ENCODE data around the gene CREG2.

Gene CREG2

GRCh38 chr2:101330253-101330933, 56.9 kb downstream of the CREG2 start:
- Histone ChIP-seq H3K36me3 (ENCODE audit: insufficient read depth) (no peaks in the 10 kb centered on the region), H3K9ac (no peak overlapping the region), H3K27ac (no peak overlapping the region), H4K20me1 (ENCODE audit: insufficient read depth) (no peaks in the 10 kb centered on the region), H3K27me3 (ENCODE audit: insufficient read depth, low read depth) (no peaks in the 10 kb centered on the region), H2AFZ (ENCODE audit: low read depth) (no peak overlapping the region), H3K4me1 (ENCODE audit: low read depth, poor library complexity, severe bottlenecking) (no peaks in the 10 kb centered on the region), H3K79me2 (ENCODE audit: insufficient read depth, low read depth) (no peaks in the 10 kb centered on the region), H3K4me2 (no peak overlapping the region), H3K4me3 (IDR thresholded peaks at IDR 0.05; ENCODE audit: insufficient read depth, low read depth, low read length) (no peak overlapping the region)
- TF ChIP-seq, protein P1, sequence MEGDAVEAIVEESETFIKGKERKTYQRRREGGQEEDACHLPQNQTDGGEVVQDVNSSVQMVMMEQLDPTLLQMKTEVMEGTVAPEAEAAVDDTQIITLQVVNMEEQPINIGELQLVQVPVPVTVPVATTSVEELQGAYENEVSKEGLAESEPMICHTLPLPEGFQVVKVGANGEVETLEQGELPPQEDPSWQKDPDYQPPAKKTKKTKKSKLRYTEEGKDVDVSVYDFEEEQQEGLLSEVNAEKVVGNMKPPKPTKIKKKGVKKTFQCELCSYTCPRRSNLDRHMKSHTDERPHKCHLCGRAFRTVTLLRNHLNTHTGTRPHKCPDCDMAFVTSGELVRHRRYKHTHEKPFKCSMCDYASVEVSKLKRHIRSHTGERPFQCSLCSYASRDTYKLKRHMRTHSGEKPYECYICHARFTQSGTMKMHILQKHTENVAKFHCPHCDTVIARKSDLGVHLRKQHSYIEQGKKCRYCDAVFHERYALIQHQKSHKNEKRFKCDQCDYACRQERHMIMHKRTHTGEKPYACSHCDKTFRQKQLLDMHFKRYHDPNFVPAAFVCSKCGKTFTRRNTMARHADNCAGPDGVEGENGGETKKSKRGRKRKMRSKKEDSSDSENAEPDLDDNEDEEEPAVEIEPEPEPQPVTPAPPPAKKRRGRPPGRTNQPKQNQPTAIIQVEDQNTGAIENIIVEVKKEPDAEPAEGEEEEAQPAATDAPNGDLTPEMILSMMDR (conservative IDR thresholded peaks at IDR 0.05; ENCODE audit: low read depth, low read length), result no peak

- Histone ChIP-seq H4K20me1 (ENCODE audit: insufficient read depth) (no peaks in the 10 kb centered on the region), H3K4me2 (no peak overlapping the region), H3K27me3 (ENCODE audit: insufficient read depth, low read depth) (no peaks in the 10 kb centered on the region), H2AFZ (ENCODE audit: low read depth) (no peak overlapping the region), H3K9ac (no peak overlapping the region), H3K27ac (no peak overlapping the region), H3K36me3 (ENCODE audit: insufficient read depth) (no peaks in the 10 kb centered on the region), H3K4me1 (ENCODE audit: low read depth, poor library complexity, severe bottlenecking) (no peaks in the 10 kb centered on the region), H3K79me2 (ENCODE audit: insufficient read depth, low read depth) (no peaks in the 10 kb centered on the region), H3K4me3 (IDR thresholded peaks at IDR 0.05; ENCODE audit: insufficient read depth, low read depth, low read length) (no peak overlapping the region)
- TF ChIP-seq, protein P1 (conservative IDR thresholded peaks at IDR 0.05; ENCODE audit: low read depth, low read length), result no peak
These were observed 58.3 kb downstream of the CREG2 start for GRCh38 chr2:101329026-101329425.

DNA sequence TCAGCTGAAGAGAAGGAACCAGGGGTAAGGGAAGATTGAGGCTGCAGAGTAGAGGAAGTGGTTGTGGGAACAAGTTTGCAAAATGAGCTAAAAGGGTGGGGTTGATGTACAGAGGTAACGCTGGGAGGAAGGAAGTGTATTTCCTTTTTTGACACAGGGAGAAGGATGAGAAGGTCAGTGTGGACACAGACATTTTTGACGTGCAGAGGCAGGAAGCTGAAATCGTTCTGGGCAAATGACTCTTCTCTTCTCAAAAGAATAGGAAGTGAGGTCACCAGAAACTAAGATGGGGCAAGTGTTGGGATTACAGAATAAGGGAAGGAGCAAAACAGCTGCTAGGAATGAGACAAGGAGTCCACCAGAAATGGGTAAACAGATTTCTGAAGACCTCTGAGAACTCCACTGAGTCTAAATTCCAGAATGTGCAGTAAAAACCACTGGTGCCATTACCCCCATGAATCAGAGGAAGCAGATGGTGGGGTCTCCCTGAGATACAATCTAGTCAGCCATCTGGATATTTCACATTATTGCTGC, 58.8 kb downstream of the CREG2 start:
- TF ChIP-seq, protein P1 (conservative IDR thresholded peaks at IDR 0.05; ENCODE audit: low read depth, low read length), result no peak
- Histone ChIP-seq H3K36me3 (ENCODE audit: insufficient read depth) (no peaks in the 10 kb centered on the region), H3K27me3 (ENCODE audit: insufficient read depth, low read depth) (no peaks in the 10 kb centered on the region), H3K79me2 (ENCODE audit: insufficient read depth, low read depth) (no peaks in the 10 kb centered on the region), H2AFZ (ENCODE audit: low read depth) (no peak overlapping the region), H3K9ac (no peak overlapping the region), H4K20me1 (ENCODE audit: insufficient read depth) (no peaks in the 10 kb centered on the region), H3K4me3 (IDR thresholded peaks at IDR 0.05; ENCODE audit: insufficient read depth, low read depth, low read length) (no peak overlapping the region), H3K27ac (no peak overlapping the region), H3K4me1 (ENCODE audit: low read depth, poor library complexity, severe bottlenecking) (no peaks in the 10 kb centered on the region), H3K4me2 (no peak overlapping the region)

DNA sequence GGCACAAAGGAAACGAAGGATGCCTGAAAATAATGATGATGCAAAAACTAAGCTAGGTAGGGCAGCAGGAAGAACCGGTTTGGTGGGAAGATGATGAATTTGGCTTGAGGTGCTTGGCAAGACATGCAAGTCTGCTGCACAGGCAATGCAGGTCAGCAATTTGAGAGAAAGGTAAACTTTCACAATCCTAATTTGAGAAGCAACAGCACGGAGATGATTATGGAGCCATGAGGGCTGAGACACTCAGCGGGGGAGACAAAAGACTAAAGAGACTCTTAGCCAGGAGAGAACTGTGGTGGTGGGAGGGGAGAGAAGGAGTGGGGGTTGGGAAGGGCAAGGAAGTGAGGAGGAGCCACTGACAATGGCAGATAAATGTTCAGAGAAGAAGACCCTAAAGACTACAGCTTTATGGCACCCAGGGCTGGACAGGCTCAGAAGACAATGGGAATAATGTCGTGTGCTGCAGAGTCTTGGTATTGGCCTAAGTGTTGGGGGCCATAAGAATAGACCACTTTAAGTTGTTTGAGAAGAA, 59.4 kb downstream of the CREG2 start:
- H3K4me2 ChIP-seq, result no peak overlapping the region
- no peak overlapping the region for H3K27ac ChIP-seq
- no peaks in the 10 kb centered on the region for H4K20me1 ChIP-seq (ENCODE audit: insufficient read depth)
- no peak overlapping the region for H3K4me3 ChIP-seq (IDR thresholded peaks at IDR 0.05; ENCODE audit: insufficient read depth, low read depth, low read length)
- no peaks in the 10 kb centered on the region for H3K36me3 ChIP-seq (ENCODE audit: insufficient read depth)
- TF ChIP-seq, protein P1 (conservative IDR thresholded peaks at IDR 0.05; ENCODE audit: low read depth, low read length), result no peak
- H3K9ac ChIP-seq, result no peak overlapping the region
- no peaks in the 10 kb centered on the region for H3K4me1 ChIP-seq (ENCODE audit: low read depth, poor library complexity, severe bottlenecking)
- H3K79me2 ChIP-seq (ENCODE audit: insufficient read depth, low read depth), result no peaks in the 10 kb centered on the region
- no peak overlapping the region for H2AFZ ChIP-seq (ENCODE audit: low read depth)
- no peaks in the 10 kb centered on the region for H3K27me3 ChIP-seq (ENCODE audit: insufficient read depth, low read depth)
